NCI-H1417 treated with DMSO at 0.1 percent for 48 hours (cell line): ENCODE results near the gene AS3MT.
"Not testable (repeated sequence)": the region's sequence is repeated elsewhere in the genome, so short reads cannot be mapped to it uniquely, and the experiment has no call there.

Experiments used
- DNase-seq: peaks from one replicate; lab custom pipeline; 2025; lab: John Stamatoyannopoulos, UW

AS3MT gene

DNA sequence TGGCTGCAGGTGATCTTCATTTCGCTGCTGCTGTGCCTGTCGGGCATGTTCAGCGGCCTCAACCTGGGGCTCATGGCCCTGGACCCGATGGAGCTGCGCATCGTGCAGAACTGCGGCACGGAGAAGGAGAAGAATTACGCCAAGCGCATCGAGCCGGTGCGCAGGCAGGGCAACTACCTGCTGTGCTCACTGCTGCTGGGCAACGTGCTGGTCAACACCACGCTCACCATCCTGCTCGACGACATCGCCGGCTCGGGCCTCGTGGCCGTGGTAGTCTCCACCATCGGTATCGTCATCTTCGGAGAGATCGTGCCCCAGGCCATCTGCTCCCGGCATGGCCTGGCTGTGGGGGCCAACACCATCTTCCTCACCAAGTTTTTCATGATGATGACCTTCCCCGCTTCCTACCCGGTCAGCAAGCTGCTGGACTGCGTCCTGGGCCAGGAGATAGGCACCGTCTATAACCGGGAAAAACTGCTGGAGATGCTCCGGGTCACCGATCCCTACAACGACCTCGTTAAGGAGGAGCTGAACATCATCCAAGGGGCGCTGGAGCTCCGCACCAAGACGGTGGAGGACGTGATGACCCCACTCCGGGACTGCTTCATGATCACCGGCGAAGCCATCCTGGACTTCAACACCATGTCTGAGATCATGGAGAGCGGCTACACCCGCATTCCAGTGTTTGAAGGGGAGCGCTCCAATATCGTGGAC lies 50.1 kb downstream of the AS3MT start:
- no peak for DNase-seq

DNA sequence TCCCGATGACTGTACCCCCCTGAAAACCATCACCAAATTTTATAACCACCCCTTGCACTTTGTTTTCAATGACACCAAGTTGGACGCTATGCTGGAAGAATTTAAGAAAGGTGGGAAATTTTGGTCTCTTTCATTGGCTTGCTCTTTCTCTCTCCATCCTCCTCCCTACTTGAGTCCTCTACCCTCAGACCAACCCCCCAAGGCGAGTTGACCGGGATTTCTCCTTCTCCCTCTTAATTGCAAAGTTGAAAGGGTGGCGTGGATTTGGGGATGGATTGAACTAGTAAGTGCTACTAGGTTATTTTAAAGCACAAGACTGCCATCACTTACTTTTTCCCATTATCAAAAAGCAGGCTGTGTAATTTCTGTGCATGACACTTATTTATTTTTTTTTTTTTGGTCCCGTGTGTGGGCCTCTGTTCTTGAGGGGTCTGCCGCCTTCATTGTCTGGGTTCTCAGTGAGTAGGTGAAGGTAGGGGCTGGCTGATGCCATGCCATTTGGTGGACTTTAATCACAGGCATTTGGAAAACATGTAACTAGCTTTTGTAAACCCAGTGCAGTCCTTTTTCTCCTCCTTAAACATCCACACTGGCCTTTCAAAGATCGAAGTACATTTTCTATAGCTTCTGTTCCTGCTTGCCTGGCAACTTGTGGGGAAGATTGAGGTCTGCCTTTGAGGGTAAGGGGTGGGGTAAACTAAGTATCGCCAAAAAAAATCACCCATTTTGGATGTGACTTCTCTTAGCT lies 50.9 kb downstream of the AS3MT start:
- no peak for DNase-seq

DNA sequence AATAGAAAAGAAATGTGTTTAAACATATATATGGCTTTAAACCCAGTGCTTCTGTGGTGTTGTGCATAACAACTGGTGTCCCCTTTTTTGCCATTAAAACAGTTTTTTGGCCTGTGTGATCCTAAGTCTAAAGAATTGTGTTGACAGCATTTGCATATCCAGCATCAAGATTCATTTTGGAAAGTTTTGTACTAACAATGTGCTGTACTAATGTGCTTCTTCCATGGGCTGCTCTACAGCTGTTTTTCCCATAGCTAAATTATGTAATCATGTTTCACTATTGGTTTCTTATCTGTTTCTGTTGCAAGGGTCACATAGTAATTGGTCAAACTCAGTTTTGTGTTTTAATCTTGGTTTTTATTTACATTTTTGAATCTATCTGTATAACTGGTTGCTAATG lies 54.3 kb downstream of the AS3MT start:
- no peak for DNase-seq

DNA sequence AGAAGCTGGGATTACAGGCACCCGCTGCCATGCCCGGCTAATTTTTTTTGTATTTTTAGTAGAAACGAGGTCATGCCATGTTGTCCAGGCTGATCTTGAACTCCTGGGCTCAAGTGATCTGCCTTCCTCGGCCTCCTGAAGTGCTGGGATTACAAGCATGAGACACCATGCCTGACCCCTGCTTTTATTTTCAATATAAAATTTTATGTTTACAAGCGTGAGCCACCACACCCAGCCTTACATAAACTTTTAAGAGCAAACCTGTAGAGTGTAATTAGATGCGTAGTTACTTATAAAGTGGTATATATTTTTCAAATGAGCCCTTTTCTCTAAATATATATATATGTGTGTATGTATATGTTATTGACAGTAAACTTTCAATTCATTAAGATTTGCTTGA lies 57.6 kb downstream of the AS3MT start:
- no peak for DNase-seq

DNA sequence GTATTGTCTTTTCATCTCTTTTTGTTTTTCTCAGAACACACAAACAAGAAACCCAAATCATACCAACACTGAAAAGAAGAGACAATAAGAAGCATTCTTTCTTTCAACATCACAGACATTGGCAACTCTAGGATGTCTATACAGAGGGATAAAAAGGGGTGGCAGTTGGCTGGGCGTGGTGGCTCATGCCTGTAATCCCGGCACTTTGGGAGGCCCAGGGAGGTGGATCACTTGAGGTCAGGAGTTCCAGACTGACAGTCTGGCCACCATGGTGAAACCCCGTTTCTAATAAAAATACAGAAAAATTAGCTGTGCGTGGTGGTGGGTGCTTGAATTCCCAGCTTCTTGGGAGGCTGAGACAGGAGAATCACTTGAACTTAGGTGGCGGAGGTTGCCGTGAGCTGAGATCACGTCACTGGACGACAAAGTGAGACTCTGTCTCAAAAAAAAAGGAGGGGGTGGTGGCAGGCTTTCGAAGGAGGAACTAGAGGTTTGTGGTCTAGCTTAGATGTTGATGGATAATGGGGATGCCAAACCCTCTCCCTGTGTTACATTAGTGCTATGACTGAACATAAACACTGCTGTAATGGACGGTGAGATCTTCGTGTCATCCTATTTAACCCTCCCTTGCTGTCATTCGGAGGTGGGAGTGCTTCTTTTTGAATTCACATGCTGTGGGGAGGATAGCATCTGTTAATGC lies 58.2 kb downstream of the AS3MT start:
- no peak for DNase-seq

DNA sequence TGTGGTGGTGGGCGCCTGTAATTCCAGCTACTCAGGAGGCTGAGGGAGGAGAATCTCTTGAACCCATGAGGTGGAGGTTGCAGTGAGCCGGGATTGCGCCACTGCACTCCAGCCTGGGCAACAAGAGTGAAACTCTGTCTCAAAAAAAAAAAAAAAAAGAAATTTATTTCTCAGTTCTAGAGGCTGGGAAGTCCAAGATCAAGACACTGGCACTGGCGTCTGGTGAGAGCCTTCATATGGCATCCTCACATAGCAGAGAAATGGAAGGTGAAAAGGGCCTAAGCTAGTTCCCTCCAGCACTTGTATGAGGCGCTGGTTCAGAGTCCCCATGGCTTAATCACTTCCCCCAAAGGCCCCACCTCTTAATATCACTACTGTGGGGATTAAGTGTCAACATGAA lies 59.2 kb downstream of the AS3MT start:
- not testable (repeated sequence) for DNase-seq

DNA sequence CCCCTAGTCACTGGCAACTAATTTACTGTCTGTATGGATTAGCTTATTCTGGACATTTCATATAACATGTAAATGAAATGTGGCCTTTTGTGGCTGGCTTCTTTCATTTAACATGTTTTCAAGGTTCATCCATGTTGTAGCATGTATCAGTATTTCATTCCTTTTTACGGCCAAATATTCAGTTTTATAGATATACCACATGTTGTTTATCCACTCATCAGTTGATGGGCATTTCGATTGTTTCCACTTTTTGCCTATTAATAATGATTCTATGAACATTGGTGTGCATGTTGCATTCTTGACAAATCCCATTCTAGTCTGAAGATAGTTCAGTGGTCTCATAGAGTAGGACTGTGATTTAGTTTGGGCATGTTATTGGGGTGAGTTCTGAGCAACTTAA lies 61.5 kb downstream of the AS3MT start:
- no peak for DNase-seq

DNA sequence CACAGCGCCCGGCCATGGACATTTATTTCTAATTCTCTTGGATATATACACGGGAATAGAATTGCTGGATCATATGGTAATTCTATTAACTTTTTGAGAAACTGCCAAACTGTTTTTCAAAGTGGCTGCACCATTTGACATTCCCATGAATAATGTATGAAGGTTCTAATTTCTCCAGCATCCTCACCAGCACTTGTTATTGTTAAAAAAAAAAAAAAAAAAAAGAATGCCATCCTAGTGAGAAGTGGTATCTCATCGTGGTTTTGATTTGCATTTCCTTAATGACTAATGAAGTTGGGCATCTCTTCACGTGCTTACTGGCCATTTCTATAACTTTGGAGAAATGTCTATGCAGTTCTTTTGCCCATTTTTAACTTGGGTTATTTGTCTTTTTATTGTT lies 62.4 kb downstream of the AS3MT start:
- DNase-seq = no peak

DNA sequence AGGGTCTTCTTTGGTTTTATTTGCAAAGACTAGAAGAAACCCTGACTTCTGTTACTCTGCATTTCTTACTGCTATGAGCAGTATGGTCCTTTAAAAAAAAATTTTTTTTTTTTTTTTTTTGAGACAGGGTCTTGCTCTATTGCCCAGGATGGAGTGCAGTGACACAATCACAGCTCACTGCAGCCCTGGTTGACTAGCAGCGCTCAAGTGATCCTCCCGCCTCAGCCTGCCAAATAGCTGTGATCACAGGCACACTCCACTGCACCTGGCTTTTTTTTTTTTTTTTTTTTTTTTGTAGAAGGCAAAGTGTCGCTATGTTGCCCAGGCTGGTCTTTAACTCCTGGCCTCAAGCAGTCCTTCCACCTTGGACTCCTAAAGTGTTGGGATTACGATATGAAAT lies 66.2 kb downstream of the AS3MT start:
- DNase-seq = no peak

DNA sequence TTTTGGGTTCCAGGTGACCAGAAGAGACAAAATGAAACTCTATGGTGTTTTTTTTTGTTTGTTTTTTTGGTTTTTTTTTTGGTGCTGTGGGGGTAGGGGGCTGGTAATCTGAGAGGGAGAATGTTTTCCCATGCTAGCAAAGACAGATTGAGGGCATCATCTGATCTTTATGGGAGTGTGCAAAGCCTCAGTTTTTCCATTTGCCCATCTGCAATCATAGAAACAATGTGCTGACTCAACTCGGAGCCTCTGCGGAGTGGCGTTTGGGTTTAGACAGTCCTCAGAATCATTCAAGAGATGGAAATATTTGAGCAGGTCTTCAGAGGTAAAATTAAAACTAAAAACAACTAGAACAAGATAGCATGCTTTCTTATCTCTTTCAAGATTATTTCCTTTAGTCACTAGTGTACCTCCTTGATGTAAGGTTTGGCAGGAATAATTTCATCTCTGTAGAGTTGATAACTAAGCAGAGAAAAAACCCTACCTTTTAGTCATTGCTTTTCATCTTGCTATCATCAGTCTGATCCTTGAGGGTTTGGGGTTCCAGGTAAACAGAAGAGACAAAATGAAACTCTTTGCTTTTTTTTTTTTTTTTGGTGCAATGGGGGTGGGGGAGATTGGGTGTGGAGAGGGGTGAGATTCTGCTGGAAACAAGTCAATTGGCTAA lies 66.8 kb downstream of the AS3MT start:
- no peak for DNase-seq

DNA sequence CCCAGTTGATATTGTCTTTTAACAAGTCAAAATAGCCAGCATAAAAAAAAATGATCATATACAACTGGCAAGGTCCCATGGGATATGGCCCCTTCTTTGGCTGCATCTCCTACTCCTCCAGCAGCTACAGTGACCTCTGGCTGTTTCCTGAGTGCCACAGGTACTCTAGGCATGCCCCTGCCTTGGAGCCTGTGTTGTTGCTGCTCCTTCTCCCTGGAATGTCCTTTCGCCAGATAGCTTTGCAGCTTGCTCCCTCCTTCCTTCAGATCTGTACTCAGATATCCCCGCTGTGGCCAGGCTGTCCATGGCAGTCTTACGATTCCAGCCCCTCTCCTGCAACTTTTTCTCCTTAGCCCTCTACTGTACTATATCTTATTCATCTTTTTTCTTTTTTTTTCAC lies 72.1 kb downstream of the AS3MT start:
- DNase-seq = no peak

DNA sequence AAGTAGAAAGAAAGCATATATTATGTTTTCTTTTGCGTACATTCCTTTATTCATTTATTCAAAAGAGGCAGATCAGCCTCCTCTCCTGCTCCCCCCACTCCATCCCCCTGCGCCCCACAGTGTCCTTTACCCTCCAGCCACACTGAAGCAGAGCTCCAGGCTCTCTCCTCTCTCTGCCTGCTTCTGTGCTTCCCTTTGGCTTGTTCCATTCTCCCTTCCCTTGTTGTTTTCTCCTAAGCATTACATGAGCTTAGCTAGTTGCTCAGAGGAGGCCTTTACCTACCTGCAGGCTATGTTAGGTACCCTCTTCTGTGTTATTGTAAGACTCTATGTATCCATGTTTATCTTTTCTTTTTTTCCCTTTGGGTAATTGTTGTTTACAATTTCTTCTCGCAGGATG lies 76.2 kb downstream of the AS3MT start:
- no peak for DNase-seq

DNA sequence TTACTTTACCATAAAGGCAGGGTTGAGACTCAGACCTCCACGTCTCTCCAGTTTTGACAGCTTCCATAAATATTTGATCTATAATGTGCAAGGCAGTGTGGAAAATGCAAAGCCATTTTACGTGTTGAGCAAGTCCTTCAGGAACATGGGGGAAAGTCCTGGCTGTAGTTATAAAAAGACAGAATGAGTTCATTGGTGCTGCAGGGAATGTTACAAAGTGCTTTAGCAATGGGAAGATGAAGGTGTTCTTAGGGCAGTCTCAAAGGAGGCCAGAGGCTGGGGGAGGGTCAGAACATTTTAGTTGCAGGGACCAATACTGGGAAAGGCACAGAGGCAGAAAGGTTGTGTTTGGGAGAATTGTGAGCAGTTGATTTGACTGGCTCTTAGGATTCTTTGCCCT lies 76.7 kb downstream of the AS3MT start:
- DNase-seq = no peak

DNA sequence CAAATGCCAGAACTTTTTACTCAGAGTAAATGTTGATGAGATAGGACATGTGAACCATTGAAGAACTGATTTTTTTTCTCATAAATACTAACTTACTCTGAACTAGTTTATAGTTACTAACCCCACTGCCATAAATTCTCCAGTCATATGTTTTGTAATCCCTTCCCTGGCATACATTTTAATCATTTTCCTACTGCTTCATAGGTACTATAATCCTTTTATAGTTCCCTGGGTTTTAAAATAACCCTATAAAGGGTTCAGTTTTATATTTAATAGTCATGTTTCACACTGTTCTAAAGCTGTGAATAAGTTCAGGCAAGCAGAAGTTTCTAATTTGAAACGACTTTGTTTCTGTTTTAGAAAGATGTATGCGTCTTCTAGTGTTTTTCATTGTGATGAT lies 77.7 kb downstream of the AS3MT start:
- no peak for DNase-seq

DNA sequence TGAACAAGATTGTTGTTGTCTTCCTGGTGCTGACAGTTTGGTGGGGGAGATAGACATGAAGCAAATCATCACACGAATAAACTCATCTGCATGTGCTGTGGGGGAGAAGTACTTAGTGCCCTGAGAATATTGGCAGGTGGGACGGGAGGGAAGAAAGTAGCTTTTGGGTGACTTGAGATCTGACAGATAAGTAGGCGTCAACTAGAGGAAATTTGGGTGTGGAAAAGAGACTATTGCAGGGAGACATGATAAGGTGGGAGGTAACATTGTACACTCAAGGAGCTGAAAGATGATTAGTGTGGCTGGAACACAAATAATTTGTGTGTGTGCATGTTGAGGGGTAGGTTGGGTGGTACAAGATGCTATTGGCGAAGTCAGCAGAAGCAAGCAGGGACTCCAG lies 78.9 kb downstream of the AS3MT start:
- no peak for DNase-seq

DNA sequence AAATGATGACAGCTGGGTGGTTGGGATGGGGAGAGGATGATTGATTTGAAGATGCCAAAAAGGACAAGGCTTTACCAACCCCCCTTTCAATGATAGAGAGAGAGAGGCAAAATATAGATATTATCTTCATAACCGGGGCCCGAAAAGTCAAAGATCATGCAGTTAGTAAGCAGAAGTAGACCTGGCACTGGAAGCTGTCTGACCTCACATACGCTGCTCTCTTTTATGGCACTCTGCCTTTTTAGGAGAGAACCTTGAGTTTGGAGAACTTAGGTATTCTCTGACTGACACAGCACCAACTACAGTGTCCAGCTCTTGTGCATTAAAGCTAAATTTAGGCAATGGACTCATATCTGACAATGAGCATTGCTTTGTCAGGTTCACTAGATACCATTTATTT lies 79.5 kb downstream of the AS3MT start:
- no peak for DNase-seq

DNA sequence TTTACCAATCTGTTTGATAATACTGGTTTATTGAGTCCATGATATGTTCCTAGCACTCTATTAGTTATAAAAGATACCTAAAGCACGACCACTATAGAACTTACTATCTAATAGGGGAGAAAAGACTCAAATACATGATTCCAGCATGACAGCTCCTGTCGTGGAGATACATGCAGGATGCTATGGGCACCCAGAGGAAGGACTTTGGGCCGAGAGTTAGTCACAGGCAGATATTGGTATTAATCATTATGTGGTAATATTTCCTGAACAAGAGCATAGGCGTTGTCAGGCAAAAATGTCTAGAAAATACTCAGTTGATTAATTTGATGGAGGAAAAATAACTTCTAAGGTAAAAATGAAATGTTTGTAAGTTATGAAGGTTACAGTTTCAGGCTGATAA lies 80.6 kb downstream of the AS3MT start:
- DNase-seq = no peak

DNA sequence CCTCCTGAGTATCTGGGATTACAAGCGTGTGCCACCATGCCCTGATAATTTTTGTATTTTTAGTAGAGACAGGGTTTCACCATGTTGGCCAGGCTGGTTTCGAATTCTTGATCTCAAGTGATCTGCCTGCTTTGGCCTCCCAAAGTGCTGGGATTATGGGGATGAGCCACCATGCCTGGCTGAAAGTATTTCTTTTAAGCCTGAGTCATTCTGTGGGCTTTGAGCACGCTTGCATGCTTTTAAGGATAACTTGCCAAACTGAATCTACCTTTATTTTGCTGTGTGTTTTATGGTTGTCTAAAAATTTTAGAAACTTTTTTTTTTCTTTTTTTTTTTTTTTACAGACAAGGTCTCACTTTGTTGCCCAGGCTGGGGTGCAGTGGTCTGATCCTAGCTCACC lies 82.0 kb downstream of the AS3MT start:
- DNase-seq = no peak
